ENCODE data around the gene YBX3.
A peak's percentile ranks its signal among the peaks of the same experiment; 100 is the strongest.
"Not testable (repeated sequence)": the region's sequence is repeated elsewhere in the genome, so short reads cannot be mapped to it uniquely, and the experiment has no call there.

YBX3 gene

GRCh38 chr12:10722905-10723746, at the start of gene YBX3:
Gene YBX3, minus strand, starts transcription at chr12:10723323. Its CDS starts 212 bp downstream, at chr12:10723111.
- peak; percentile 55 for DNase-seq (ENCODE audit: low read depth)

DNA sequence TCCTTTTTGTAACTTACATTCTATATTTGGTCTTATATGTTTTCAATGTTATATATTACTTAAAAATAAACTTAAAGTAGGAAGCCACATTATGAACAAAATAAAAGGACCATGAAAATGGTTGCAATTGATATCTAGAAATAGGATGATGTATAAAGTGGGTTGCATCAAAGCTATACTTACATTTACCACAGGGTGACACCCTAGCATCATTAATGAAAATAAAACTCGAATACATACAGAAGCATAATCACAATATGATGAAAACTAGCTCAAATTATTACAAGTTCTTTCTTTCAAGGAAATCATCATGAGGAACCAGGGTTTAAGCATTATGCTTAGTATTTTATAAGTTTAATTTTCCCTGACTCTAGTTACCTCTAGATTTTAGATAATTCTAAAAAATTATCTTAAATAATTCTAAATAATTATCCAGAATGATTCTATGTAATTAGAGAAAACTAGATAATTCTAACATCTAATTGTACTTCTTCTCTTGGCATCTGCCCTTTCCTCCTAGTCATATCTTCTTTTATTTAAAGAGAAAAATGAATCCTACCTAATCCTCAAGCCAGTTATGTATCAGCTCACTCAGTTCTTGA, 48.1 kb upstream of the YBX3 start:
- no peak for DNase-seq (ENCODE audit: low read depth)

GRCh38 chr12:10759657-10760056, 36.5 kb upstream of the YBX3 start:
- no peak for DNase-seq (ENCODE audit: low read depth)

- DNase-seq (ENCODE audit: low read depth) = no peak
These were observed 33.1 kb upstream of the YBX3 start for GRCh38 chr12:10756194-10756593.

- no peak for DNase-seq (ENCODE audit: low read depth)
These were observed 29.9 kb upstream of the YBX3 start for GRCh38 chr12:10753059-10753458.

DNA sequence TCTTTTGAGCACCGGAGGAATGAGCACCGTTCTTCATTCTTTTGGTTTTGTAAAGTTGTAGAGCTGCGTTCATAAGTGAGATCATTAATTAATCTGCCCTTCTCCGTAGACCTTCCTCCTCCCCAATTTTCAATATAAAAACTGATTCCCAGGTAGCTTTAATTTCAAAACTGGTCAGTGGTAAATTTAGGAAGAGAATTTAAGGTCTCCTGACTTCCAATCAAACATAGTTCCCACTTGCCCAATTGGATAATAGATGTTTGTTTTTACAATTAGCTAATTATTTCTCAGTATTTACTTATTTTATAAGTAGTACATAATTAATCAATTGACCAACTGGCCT, 27.2 kb upstream of the YBX3 start:
- DNase-seq (ENCODE audit: low read depth) = no peak

- DNase-seq (ENCODE audit: low read depth) = peak; percentile 46
These were observed 26.7 kb upstream of the YBX3 start for GRCh38 chr12:10749700-10750384.

GRCh38 chr12:10747730-10748129, 24.6 kb upstream of the YBX3 start:
- no peak for DNase-seq (ENCODE audit: low read depth)

DNA sequence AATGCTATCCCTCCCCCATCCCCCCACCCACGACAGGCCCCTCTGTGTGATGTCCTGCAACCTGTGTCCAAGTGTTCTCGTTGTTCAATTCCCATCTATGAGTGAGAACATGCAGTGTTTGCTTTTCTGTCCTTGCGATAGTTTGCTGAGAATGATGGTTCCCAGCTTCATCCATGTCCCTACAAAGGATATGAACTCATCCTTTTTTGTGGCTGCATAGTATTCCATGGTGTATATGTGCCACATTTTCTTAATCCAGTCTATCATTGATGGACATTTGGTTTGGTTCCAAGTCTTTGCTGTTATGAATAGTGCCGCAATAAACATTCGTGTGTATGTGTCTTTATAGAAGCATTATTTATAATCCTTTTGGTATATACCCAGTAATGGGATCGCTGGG, 20.3 kb upstream of the YBX3 start:
- DNase-seq (ENCODE audit: low read depth) = not testable (repeated sequence)

GRCh38 chr12:10741845-10742244, 18.7 kb upstream of the YBX3 start:
- no peak for DNase-seq (ENCODE audit: low read depth)

DNA sequence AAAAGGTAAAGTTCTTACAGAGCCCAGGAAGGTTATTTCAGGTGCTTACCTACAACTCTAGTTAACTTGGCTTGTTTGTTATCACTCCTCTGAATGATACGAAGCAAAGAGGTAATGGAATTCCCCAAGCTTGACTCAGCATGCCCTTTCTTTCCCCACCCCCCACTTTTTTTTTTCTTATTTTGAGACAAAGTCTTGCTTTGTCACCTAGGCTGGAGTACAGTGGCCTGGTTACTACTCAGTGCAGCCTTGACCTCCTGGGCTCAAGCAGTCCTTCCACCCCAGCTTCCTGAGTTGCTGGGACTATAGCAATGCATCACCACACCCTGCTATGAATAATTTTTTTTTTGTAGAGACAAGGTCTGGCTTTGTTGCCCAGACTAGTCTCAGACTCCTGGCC, 17.1 kb upstream of the YBX3 start:
- DNase-seq (ENCODE audit: low read depth) = no peak

DNA sequence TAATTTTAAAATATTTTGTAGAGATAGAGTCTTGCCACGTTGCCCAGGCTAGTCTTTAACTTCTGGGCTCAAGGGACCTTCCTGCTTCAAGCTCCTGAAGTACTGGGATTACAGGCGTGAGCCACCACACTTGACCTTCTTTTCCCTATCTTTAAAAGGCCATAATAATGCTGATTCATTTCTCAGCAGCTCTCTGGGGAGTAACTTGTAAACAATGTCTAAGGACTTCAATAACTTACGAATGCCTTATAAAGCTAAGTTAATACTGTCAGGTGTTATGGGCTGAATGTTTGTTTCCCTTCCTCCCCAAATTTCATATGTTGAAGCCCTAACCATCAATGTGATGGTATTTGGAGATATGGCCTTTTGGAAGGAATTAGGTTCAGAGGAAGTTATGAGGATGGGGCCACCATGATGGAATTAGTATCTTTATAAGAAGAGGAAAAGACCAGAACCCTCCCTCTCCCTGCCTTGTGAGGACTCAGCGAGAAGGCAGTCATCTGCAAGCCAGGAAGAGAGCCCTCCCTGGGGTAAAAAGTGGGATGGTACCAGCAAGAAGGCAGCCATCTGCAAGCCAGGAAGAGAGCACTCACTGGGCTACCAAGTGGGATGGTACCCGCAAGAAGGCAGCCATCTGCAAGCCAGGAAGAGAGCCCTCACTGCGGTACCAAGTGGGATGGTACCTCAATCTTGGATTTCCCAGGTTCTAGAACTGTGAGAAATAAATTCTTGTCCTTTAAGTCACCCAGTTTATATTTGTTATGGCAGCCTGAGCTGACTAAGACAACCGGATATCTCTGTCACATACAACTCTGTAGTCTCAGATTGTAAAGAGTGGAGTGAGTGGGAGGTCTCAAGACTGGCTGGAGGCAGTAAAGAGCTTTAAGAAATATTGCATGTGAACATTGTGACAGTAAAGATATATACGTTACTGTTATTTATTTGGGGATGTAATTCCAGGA, 16.3 kb upstream of the YBX3 start:
- no peak for DNase-seq (ENCODE audit: low read depth)

- DNase-seq (ENCODE audit: low read depth) = no peak
These were observed 14.1 kb upstream of the YBX3 start for GRCh38 chr12:10737249-10737648.

DNA sequence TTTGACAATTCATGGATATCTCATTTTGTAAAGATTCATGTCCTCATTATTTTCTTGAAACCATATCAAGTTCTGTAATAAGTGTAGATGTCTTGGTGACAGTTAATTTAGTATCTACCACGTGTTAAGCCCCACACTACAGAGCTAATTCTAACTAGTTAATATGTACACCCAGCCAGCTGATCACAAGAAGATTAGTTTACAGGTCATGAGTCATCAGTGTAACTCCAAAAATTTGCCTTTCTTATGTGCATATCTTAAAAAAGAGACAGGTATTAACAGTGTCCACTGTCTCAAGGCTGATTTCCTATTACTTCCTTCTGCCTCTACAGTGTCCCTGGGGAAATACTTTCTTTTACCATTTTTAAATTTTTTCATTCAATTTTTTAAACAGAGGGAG, 13.3 kb upstream of the YBX3 start:
- DNase-seq (ENCODE audit: low read depth) = no peak

GRCh38 chr12:10735428-10735827, 12.3 kb upstream of the YBX3 start:
- no peak for DNase-seq (ENCODE audit: low read depth)

DNA sequence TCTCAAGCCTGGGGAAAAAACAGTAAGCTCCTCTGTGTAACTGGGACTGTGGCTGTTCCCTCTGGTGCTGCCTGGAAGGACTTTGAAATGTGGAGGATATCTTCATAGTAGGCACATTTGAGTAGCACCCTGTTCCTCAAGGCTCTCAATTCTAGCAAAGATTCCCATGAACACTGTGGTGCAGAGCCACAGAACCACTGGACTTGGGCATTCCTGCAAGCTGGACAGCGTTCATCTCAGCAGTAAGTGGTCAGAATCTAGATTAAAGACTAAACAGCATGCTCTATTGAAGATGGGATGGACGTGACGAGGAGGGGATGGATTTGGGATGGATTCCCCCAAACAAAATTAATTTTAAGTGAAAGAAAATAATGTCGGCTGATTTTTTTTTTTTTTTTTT, 9.4 kb upstream of the YBX3 start:
- no peak for DNase-seq (ENCODE audit: low read depth)

- no peak for DNase-seq (ENCODE audit: low read depth)
These were observed 8.9 kb upstream of the YBX3 start for GRCh38 chr12:10732066-10732465.

DNA sequence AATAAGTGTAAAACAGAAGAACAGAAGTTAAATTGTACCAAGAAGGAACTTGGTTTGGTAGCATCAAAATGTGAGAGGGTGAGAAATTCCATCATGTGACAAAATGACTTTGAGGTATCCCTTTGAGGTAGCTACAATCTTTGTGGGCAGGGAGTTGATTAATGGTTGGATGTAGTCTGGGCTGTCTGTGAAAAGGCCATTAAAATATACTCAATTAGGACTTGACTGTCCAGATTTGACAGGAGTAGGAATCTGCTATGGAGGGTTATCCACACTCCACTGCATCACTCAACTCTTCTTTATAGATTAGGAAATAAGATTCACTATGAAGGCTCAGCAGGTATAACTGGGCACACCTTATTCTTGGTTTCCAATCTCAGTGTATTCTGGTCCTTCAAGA, 7.4 kb upstream of the YBX3 start:
- no peak for DNase-seq (ENCODE audit: low read depth)

DNA sequence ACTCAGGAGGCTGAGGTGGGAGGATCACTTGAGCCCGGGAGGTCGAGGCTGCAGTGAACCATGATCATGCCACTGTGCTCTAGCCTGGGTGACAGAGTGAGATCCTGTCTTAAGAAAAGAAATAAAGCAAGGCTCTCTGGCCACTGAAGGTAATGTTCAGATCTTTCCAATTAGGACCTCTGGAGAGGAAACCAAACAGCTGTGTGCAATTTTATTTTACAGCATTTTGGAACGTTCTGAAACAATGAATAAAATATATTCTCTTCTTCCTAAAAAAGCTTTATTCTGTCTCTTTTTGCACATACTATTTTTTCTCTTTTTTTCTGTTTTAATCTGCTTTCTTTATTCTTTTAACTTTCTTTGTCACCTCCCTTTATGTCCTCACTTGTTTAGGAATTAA, 5.0 kb upstream of the YBX3 start:
- DNase-seq (ENCODE audit: low read depth) = no peak

DNA sequence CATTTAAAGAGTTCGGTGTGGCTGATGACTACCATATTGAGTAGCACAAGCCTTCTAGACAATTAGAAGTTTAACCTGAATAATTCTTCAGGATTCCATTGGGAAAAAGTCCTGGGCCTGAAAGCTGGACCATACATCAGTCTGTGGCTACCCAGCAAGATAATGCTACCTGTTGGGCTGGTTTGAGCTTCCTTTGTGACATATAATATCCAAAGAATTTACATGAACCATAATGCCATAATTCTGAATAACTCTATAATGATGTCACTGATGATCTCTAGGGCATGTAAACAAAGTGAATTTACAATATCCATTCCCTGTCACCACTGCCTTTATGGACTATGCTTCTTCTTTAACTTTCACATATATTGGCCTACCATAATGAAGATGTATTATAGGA, 3.8 kb upstream of the YBX3 start:
- DNase-seq (ENCODE audit: low read depth) = no peak

- no peak for DNase-seq (ENCODE audit: low read depth)
These were observed 1.9 kb upstream of the YBX3 start for GRCh38 chr12:10725003-10725402.

DNA sequence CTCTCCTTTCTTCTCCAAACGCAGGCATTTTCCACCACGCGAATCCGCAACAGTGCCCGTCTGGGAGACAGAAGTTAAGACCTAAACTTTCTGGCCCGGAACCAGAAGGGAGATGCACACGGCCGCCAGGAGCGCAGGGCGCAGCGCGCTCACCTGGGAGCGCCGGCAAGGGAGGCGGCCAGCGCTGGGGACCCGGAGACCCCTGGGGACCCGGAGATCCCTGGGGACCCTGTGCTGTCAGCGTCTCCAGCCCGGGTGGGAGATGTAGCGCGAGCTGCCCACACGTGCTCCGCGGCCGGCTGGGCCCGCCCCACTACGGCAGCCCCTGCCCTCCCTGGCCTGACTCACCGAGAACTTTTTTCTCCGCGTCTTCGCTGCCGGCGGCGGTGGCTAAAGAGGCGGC, 620 bp downstream of the YBX3 start:
- peak; percentile 54 for DNase-seq (ENCODE audit: low read depth)
